CD4-positive, alpha-beta T cell treated with Interleukin-17A for 4 hours (primary cell): Measurements from ENCODE around the gene SLC22A12.

Source experiments
- DNase-seq: peaks from one replicate; pipeline ENCODE4 v3.0.0-alpha.2; 2020; ENCODE audit warnings: mixed read lengths

SLC22A12 gene

DNA sequence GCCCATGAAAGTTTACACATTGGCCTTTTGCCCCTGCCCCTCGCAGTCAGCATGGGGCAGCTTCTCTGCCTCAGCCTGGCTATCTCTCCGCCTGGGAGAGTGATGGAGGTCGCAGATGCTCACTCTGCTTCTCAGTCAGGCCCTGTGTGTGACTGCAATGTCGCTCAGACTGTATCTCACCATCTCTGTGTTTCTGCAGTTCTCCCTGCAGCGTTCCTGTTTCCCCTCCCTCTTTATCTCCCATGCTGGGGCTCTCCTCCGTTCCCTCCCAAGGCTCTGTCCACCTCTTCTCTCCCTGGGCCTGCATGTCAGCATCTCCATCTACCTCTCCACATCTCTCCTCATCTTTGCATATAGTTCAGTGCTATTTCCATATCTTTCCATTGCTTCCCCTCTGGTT is 38.1 kb downstream of the SLC22A12 start:
- no peak for DNase-seq

- DNase-seq: no peak
Measured at GRCh38 chr11:64629796-64630562, 39.0 kb downstream of the SLC22A12 start.

- no peak for DNase-seq
Measured at GRCh38 chr11:64631675-64632074, 40.7 kb downstream of the SLC22A12 start.

GRCh38 chr11:64632237-64632636 is 41.2 kb downstream of the SLC22A12 start:
- DNase-seq: no peak

- DNase-seq: no peak
Measured at GRCh38 chr11:64632654-64633053, 41.6 kb downstream of the SLC22A12 start.

DNA sequence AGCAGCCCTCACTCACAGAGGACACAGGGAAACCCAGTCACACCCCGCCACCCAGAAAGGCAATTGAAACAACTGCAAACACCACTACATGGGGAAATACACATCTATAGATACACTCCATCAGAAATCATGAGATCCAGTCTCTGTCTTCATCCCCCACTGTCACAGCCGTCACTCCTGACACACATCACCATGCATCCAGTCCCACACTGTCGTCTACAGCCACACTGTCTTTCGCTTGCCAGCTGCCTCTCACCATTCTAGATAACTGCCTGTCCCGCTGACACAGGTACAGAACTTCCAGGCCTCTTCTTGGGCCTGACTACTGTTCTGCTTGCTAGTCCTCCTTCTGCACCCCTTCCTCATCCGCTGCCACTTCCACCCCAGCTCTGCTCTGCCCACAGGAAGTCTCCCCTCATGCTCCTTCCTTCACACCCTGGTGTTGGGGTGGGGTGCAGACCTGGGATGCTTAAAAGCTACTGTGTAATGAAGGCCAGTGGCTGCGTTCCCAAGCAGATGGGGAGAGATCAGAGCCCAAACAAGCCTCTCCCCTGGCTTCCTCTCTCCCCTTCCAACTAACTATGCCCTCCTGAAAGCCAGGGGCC is 42.6 kb downstream of the SLC22A12 start:
- DNase-seq: no peak

- DNase-seq: no peak
Measured at GRCh38 chr11:64637334-64638017, 46.5 kb downstream of the SLC22A12 start.

GRCh38 chr11:64638018-64638665 is 47.1 kb downstream of the SLC22A12 start:
- no peak for DNase-seq

GRCh38 chr11:64638829-64639228 is 47.8 kb downstream of the SLC22A12 start:
- DNase-seq: no peak

- no peak for DNase-seq
Measured at GRCh38 chr11:64639885-64640284, 48.9 kb downstream of the SLC22A12 start.

DNA sequence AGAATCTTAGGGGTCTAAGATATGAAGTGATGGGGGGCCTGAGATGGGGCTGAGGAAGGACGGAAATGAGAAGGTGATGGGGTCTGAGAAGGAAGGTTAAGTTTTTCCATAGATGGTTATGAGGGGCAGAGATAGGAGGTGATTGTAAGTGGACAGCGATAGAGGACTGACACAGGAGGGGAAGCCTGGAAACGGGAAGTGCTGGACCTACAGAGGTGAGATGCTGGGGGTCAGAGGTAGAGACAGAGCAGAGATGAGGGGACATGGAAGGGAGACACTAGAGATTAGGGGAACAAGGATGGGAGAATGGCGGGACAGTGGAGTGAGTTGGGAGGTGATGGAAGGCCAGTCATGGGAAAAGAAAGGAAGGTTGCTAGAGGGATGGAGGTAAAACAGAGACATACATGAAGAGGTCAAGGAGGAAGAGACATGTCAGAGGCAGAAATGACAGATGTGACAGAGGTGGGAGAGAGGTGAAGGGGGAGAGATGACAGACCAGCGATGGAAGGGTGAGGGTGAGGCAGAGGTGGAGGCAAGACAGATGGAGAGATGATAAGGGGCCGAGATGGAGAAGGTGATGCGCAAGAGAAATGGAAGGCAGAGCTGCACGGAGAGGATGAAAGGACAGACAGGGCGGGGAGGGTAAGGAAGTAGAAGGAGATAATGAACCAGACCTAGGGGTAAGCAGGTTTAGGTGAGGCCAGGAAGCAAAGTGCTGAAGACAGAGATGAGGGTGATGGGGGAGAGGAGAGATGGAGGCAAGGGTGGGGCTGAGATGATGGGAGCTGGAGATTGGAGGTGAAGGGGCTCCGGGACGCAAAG is 50.8 kb downstream of the SLC22A12 start:
- no peak for DNase-seq

GRCh38 chr11:64642418-64642735 is 51.4 kb downstream of the SLC22A12 start:
- DNase-seq: no peak

DNA sequence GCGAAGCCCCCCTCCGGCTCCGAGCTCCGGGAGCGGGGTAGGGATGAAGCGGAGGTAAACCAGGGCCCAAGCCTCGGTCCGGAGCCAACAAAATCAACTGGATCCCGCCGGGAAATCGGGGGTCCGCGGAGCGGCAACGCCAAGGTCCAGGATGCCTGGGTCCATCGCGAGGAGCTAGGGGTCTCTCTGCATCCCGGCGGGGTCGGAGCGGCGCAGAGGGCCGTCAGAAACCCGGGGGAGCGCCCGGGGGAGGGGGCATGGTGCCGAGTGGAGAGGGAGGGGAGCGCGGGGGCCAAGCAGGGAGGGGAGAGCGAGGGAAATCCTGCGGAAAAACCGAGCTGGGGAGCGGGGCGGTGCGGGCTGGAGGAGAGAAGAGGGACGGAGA is 51.8 kb downstream of the SLC22A12 start:
- DNase-seq: no peak

DNA sequence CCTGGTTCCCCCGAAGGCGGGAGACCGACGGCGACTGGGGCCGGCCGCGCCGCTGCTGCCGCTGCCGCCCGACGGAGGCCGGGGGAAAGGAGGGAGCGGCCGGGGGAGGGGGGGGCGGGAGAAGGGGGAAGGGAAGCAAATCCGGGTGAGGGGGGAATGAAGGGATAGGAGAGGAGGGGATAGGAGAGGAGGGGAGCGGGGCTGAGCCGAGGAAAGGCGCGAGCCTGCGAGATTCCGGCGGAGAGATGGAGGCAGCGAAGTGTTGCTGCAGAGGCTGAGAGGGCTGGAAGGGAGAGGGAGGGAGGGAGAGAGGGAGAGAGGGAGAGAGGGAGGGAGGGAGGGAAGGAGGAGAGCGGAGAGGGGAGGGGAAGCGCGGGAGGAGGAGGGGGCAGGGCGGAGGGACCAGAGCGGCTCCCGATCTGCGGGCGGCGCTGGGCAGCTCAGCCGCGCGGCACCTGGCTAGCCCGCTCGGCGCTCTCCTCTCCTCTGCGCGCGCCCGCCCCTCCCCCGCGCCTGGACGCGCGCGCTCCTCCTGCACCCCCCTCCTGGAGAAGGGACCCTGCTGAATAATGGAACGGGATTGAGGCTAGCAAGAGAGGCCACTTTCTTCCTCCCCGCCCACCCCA is 52.3 kb downstream of the SLC22A12 start:
- DNase-seq: no peak

- no peak for DNase-seq
Measured at GRCh38 chr11:64643920-64644646, 53.1 kb downstream of the SLC22A12 start.

- no peak for DNase-seq
Measured at GRCh38 chr11:64644647-64645275, 53.7 kb downstream of the SLC22A12 start.

DNA sequence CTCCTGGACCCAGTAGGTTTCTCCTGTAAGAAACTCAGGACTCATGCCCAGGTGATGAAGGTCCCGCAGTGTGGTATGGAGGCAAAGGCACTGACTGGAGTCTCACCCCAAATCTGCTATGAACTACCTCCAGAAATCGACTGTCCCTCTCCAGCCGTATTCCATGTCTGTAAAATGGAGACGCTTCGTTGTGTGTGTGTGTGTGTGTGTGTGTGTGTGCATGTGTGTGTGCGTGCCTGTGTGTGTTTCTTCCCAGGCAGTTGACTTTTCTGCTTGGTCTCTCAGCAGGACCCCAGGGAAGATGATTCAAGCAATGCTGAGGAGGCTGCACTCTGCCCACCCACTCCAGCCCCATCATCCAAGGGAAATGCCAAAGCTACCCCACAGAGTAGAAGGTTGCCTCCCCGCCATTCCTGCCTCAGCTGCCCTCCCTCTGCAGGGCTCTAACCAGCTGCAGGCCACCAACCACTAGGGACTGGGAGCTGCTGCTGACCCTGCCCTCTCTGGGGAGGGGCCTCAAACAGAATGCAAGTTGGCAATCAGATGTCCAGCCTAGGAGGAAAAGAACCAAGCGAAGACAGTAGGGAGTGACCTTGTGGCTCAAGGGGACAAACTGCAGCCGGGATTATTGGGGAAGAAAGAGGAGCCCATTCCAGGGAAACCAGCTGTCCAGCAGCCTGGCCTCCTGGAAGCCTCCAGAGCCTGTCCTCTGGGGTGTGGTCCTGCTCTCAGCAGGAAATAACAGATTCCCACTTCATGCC is 56.2 kb downstream of the SLC22A12 start:
- no peak for DNase-seq

- no peak for DNase-seq
Measured at GRCh38 chr11:64648551-64648950, 57.5 kb downstream of the SLC22A12 start.

DNA sequence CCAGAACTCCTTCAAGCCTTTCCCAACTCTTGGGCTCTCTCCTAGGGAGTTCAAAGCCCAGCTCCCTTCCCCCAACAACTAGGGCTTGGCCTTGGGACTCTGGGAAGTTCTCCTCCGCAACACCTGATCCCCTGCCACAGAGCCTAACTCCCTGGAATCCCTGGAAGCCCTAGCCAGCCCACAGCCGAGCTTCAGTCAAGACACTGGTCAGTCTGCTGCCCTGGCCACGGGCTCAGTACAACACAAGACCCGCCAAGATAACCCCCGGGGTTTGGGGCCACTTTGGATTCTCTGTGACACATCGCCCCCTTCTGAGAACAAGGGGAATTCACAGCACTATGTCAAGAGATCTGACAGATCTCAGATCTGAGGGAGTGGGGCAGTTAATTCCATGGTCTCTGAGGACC is 58.3 kb downstream of the SLC22A12 start:
- no peak for DNase-seq

DNA sequence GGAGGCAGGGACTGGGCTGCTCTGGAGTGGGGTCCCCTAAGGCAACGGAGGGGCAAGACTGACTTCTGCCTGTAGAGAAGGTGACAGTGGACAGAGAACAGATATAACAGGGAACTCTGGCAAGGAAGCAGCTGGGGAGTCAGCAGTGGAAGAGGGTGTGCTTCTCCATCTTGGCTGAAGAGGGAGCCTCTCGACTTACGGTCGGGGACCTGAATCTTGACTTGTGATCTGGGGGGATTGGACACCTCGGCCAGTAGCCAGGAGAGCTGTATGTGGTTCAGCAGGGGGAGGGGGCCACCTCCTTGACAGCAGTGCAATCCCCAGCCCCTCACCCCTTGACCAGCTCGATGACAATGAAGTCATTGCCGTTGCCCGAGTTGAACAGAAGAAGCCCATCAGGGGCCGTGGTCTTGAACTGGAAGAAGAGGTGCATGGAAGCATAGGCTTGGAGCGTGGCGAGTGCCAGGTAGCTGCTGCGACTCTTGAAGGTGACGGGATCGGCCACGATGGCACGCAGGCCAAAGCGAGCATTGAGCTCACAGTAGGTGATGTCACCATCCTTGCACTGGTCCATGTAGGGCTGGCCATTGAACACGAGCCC is 60.0 kb downstream of the SLC22A12 start:
- DNase-seq: no peak
